Measurements from ENCODE around the gene SPTB. TPM values are rescaled to one million over a fixed set of nuclear protein-coding genes. Genes with fewer than 3 reads are reported as not detected.

Gene SPTB
- total and polyA plus RNA-seq, 9 of the 15 experiments (the other 6 are each of a cell fraction or from before 2014, with no cell fraction given), result 0.21 to 45.9 (median 11.7) TPM

- no TSS peak for BruUV-seq (replicated peaks)
- Histone ChIP-seq H3K9me1 (ENCODE audit: control insufficient read depth, insufficient read depth, low read length) (peaks cover 3% of the 10 kb centered on the region), H3K9ac (ENCODE audit: insufficient read depth in 1 of 2, low read depth in 2 of 2, low read length in 2 of 2) (no peak overlapping the region), H3K27ac (ENCODE audit: extremely low read depth, low read depth, low read length) (no peak overlapping the region), H3K4me2 (ENCODE audit: insufficient read depth, low read length) (peak overlapping the region; percentile 18; the same call in 1 of the 2 replicates), H3K4me1 (replicated peaks in 1 of 2; ENCODE audit: control insufficient read depth in 2 of 2, insufficient read depth in 2 of 2, low read length in 2 of 2) (peaks cover 28 to 48% of the 10 kb centered on the region in 2 experiments; a peak in 4 of 5 replicates), H2AFZ (ENCODE audit: low read depth, low read length) (no peak overlapping the region), H3K9me3 (replicated peaks; ENCODE audit: control insufficient read depth, insufficient read depth, low read depth, low read length) (no peaks in the 10 kb centered on the region), H3K27me3 (ENCODE audit: control insufficient read depth in 2 of 2, insufficient read depth in 2 of 2, low read length in 2 of 2) (no peaks in the 10 kb centered on the region), H3K79me2 (ENCODE audit: control insufficient read depth, insufficient read depth, low read length) (peaks cover 75% of the 10 kb centered on the region), H3K4me3 (no peak overlapping the region), H4K20me1 (replicated peaks; ENCODE audit: control insufficient read depth, insufficient read depth, low read length) (peaks cover 15% of the 10 kb centered on the region; the same call in 1 of the 2 replicates), H3K36me3 (ENCODE audit: control insufficient read depth, insufficient read depth, low read length) (peaks cover 17% of the 10 kb centered on the region; the same call in 2 of the 3 replicates)
- in situ Hi-C loops (cut with MboI) (no loop called here), intact Hi-C loops (cut with micrococcal nuclease) (no loop called here)
- ChIA-PET CTCF (ENCODE audit: low intra/inter-chr PET ratio) (interaction anchor here (0.5 to 2.1 kb wide), 2 partner anchors 65 to 1414 kb away, joined by 3 to 12 read pairs; no protein-coding TSS in a partner anchor), POLR2A (interaction anchor here (1.2 to 1.5 kb wide), 2 partner anchors 20 to 54 kb away, joined by 3 read pairs; no protein-coding TSS in a partner anchor)
- FAIRE-seq (no peak), ATAC-seq (no peak), DNase-seq (ENCODE audit: extremely low read depth in 1 of 4, low spot score in 3 of 4) (no peak)
- WGBS (ENCODE audit: insufficient coverage, low coverage, missing lambda C conversion rate), result 52% methylated on average over 4 of the region's 4 CpGs
- TF ChIP-seq U2AF2 (optimal IDR thresholded peaks at IDR 0.05; ENCODE audit: low read depth, low read length), result no peak
- TF ChIP-seq FOSL1 (tag; conservative IDR thresholded peaks at IDR 0.05), result 0 out of 2 replicates have a peak, but pooled peaks have one; percentile 27
- no peak for TF ChIP-seq PHF8 (IDR thresholded peaks at IDR 0.05; ENCODE audit: borderline replicate concordance, low read length)
- TF ChIP-seq MAFK (IDR thresholded peaks at IDR 0.05; ENCODE audit: low read length), result no peak
- TF ChIP-seq MCM3 (IDR thresholded peaks at IDR 0.05), result no peak
These were observed 53.4 kb downstream of the SPTB start for GRCh38 chr14:64826333-64826732.

GRCh38 chr14:64825509-64825908 is 54.2 kb downstream of the SPTB start:
- H3K27me3 ChIP-seq (ENCODE audit: control insufficient read depth in 2 of 2, insufficient read depth in 2 of 2, low read length in 2 of 2), result no peaks in the 10 kb centered on the region
- peaks cover 27 to 48% of the 10 kb centered on the region in 2 experiments; a peak in 4 of 5 replicates for H3K4me1 ChIP-seq (replicated peaks in 1 of 2; ENCODE audit: control insufficient read depth in 2 of 2, insufficient read depth in 2 of 2, low read length in 2 of 2)
- intact Hi-C loops (cut with micrococcal nuclease) (loop anchor here (2.0 kb wide), 1 partner anchor 53 kb away; the partner anchor contains the start of gene SPTB), in situ Hi-C loops (cut with MboI) (no loop called here)
- FAIRE-seq (peak; percentile 15), DNase-seq (ENCODE audit: extremely low read depth in 1 of 4, low spot score in 3 of 4) (peak in 2 of 4 experiments; percentile 41 to 59), ATAC-seq (peak; percentile 33)
- no peak overlapping the region for H3K27ac ChIP-seq (ENCODE audit: extremely low read depth, low read depth, low read length)
- peaks cover 3% of the 10 kb centered on the region for H3K9me1 ChIP-seq (ENCODE audit: control insufficient read depth, insufficient read depth, low read length)
- H3K4me2 ChIP-seq (ENCODE audit: insufficient read depth, low read length), result no peak overlapping the region
- peaks cover 15% of the 10 kb centered on the region; the same call in 1 of the 2 replicates for H4K20me1 ChIP-seq (replicated peaks; ENCODE audit: control insufficient read depth, insufficient read depth, low read length)
- POLR2A ChIA-PET, result interaction anchor here (1.5 kb wide), 1 partner anchor 21 kb away, joined by 3 read pairs; no protein-coding TSS in a partner anchor
- H3K9me3 ChIP-seq (replicated peaks; ENCODE audit: control insufficient read depth, insufficient read depth, low read depth, low read length), result no peaks in the 10 kb centered on the region
- no TSS peak for BruUV-seq (replicated peaks)
- H3K4me3 ChIP-seq, result no peak overlapping the region
- peaks cover 23% of the 10 kb centered on the region; the same call in 2 of the 3 replicates for H3K36me3 ChIP-seq (ENCODE audit: control insufficient read depth, insufficient read depth, low read length)
- no peak overlapping the region for H2AFZ ChIP-seq (ENCODE audit: low read depth, low read length)
- CTCF ChIA-PET (ENCODE audit: low intra/inter-chr PET ratio), result no interaction called here
- WGBS (ENCODE audit: insufficient coverage, low coverage, missing lambda C conversion rate), result 20% methylated on average over 8 of the region's 10 CpGs
- H3K79me2 ChIP-seq (ENCODE audit: control insufficient read depth, insufficient read depth, low read length), result peaks cover 67% of the 10 kb centered on the region
- no peak overlapping the region for H3K9ac ChIP-seq (ENCODE audit: insufficient read depth in 1 of 2, low read depth in 2 of 2, low read length in 2 of 2)
- TF ChIP-seq RBBP5 (IDR thresholded peaks at IDR 0.05; ENCODE audit: borderline replicate concordance, insufficient read depth, low read length, poor library complexity, severe bottlenecking), result no peak
- peak; percentile 38 for TF ChIP-seq CBFA2T2 (conservative IDR thresholded peaks at IDR 0.05)
- no peak for TF ChIP-seq HIVEP1 (CRISPR knock-in tag; IDR thresholded peaks at IDR 0.05)
- peak; percentile 82 for TF ChIP-seq MEIS2 (IDR thresholded peaks at IDR 0.05; ENCODE audit: partially characterized antibody)
- TF ChIP-seq PBX2 (CRISPR knock-in tag; IDR thresholded peaks at IDR 0.05; ENCODE audit: low read depth), result no peak
- TF ChIP-seq PBX2 (tag; conservative IDR thresholded peaks at IDR 0.05; ENCODE audit: low read depth), result peak; percentile 71
- peak; percentile 44; the same call in 1 of the 2 replicates for TF ChIP-seq TAL1 (IDR thresholded peaks at IDR 0.05)
- peak; percentile 25; the same call in 1 of the 2 replicates for TF ChIP-seq ARID1B (IDR thresholded peaks at IDR 0.05)

Data from K562 (cell line).